GM19452 (cell line): ENCODE results near the gene CCDC60.

Source experiments
- ATAC-seq: cut with Tn5 transposase; IDR thresholded peaks from one replicate; pipeline ENCODE4 v1.9.1; 2021; ENCODE audit not compliant: unreplicated experiment

The CCDC60 gene

GRCh38 chr12:119334430-119335170 is at the start of gene CCDC60:
CCDC60 (plus strand) TSS chr12:119334729; CDS start chr12:119335177, 448 bp downstream.
- no peak for ATAC-seq

- ATAC-seq, result no peak
These were observed 46.0 kb upstream of the CCDC60 start for GRCh38 chr12:119288576-119288975.

GRCh38 chr12:119292893-119293630 is 41.5 kb upstream of the CCDC60 start:
- ATAC-seq, result no peak

GRCh38 chr12:119294211-119294610 is 40.3 kb upstream of the CCDC60 start:
- no peak for ATAC-seq

- ATAC-seq, result no peak
These were observed 38.0 kb upstream of the CCDC60 start for GRCh38 chr12:119296535-119296934.

- no peak for ATAC-seq
These were observed 35.4 kb upstream of the CCDC60 start for GRCh38 chr12:119299130-119299529.

- no peak for ATAC-seq
These were observed 33.1 kb upstream of the CCDC60 start for GRCh38 chr12:119301379-119301778.

GRCh38 chr12:119302451-119303080 is 32.0 kb upstream of the CCDC60 start:
- ATAC-seq, result no peak

- no peak for ATAC-seq
These were observed 27.9 kb upstream of the CCDC60 start for GRCh38 chr12:119306593-119306992.

- ATAC-seq, result no peak
These were observed 26.8 kb upstream of the CCDC60 start for GRCh38 chr12:119307747-119308146.

- no peak for ATAC-seq
These were observed 25.6 kb upstream of the CCDC60 start for GRCh38 chr12:119308708-119309456.

- ATAC-seq, result no peak
These were observed 22.7 kb upstream of the CCDC60 start for GRCh38 chr12:119311878-119312277.

GRCh38 chr12:119312904-119313303 is 21.6 kb upstream of the CCDC60 start:
- ATAC-seq, result no peak

- ATAC-seq, result no peak
These were observed 20.2 kb upstream of the CCDC60 start for GRCh38 chr12:119314290-119314689.

- ATAC-seq, result no peak
These were observed 14.9 kb upstream of the CCDC60 start for GRCh38 chr12:119319638-119320037.

- no peak for ATAC-seq
These were observed 13.9 kb upstream of the CCDC60 start for GRCh38 chr12:119320678-119321077.

- ATAC-seq, result no peak
These were observed 12.2 kb upstream of the CCDC60 start for GRCh38 chr12:119322301-119322723.

GRCh38 chr12:119325813-119326212 is 8.7 kb upstream of the CCDC60 start:
- no peak for ATAC-seq

- ATAC-seq, result no peak
These were observed 8.2 kb upstream of the CCDC60 start for GRCh38 chr12:119326341-119326740.

GRCh38 chr12:119327471-119327870 is 7.1 kb upstream of the CCDC60 start:
- no peak for ATAC-seq

GRCh38 chr12:119328111-119328510 is 6.4 kb upstream of the CCDC60 start:
- no peak for ATAC-seq
